HepG2 (cell line): Measurements from ENCODE around the gene FRMD1. TPM values are rescaled to one million over a fixed set of nuclear protein-coding genes. Genes with fewer than 3 reads are reported as not detected.

Experiments
- ATAC-seq: fragments of 200-7000 bp; cut with Tn5 transposase; 3 replicates; pipeline ENCODE4 v1.9.1; 2020; ENCODE audit warnings: mild to moderate bottlenecking, moderate library complexity
- BruUV-seq: library from RNA; stranded (reverse); fragments of 400-500 nt; replicated peaks from 2 replicates; lab custom pipeline; 2021; lab: Mats Ljungman, UMichigan
- CTCF ChIA-PET: fragments of 300-600 bp; formaldehyde crosslinking; extraction: SDS; loops from one replicate; lab custom pipeline; 2021; ENCODE audit warnings: low total read pairs, inconsistent platforms, low intra/inter-chr PET ratio; lab: Yijun Ruan, JAX
- POLR2A ChIA-PET: fragments of 350-600 bp; sonication (Branson Sonifier 250); formaldehyde crosslinking; loops from one replicate; lab custom pipeline; 2020; ENCODE audit warnings: antibody characterized with exemption, inconsistent platforms; lab: Yijun Ruan, JAX
- DNase-seq: peaks from one replicate; pipeline ENCODE4 v3.0.0-alpha.2; 2015; ENCODE audit warnings: low spot score
- FAIRE-seq: peaks from 3 replicates; lab custom pipeline; 2011; peaks lifted over from hg19 to GRCh38; lab: Jason Lieb, UNC
- H2AFZ ChIP-seq: one replicate; pipeline ENCODE4 v1.6.1; 2011; ENCODE audit warnings: low read length, inconsistent platforms
- H3K27ac ChIP-seq: fragments of 300-600 bp; 3 replicates; pipeline ENCODE4 v1.8.0; 2011; ENCODE audit warnings: mixed run types, mild to moderate bottlenecking, mixed read lengths, low read length, inconsistent platforms; ENCODE audit not compliant: insufficient read depth; ENCODE audit errors: extremely low read length
- H3K27me3 ChIP-seq, 2 experiments: fragments of 200-600 bp in 1 of 2; 2 replicates in 1 of 2; 3 replicates in 1 of 2; pipeline versions ENCODE4 v1.6.0 to v1.8.0; 2011; ENCODE audit warnings: low read length in 2 of 2, mild to moderate bottlenecking in 2 of 2, moderate library complexity in 2 of 2, inconsistent platforms in 1 of 2; ENCODE audit not compliant: insufficient read depth in 2 of 2, control insufficient read depth in 1 of 2
- H3K36me3 ChIP-seq, 2 experiments: fragments of 200-600 bp in 1 of 2; replicated peaks in 1 of 2; 2 replicates in 1 of 2; 3 replicates in 1 of 2; pipeline versions ENCODE4 v1.5.1 to v1.8.0; 2011; ENCODE audit warnings: low read length in 2 of 2, inconsistent platforms in 1 of 2; ENCODE audit not compliant: insufficient read depth in 2 of 2, control insufficient read depth in 1 of 2
- H3K4me1 ChIP-seq: 2 replicates; pipeline ENCODE4 v1.5.1; 2012; ENCODE audit warnings: low read length, inconsistent platforms; ENCODE audit not compliant: insufficient read depth
- H3K4me2 ChIP-seq: 2 replicates; pipeline ENCODE4 v1.6.0; 2011; ENCODE audit warnings: low read depth, low read length, inconsistent platforms
- H3K4me3 ChIP-seq, 3 experiments: fragments of 200-600 bp in 1 of 3; sonication (generic), shearing (Covaris generic) in 1 of 3; replicated peaks in 1 of 3; 2 replicates each; pipeline ENCODE4 v1.5.1; 2011 to 2016; ENCODE audit warnings: low read length in 3 of 3, inconsistent platforms in 2 of 3, low read depth in 2 of 3, mild to moderate bottlenecking in 2 of 3, control low read depth in 1 of 3, mixed read lengths in 1 of 3; ENCODE audit not compliant: insufficient read depth in 1 of 3
- H3K79me2 ChIP-seq: one replicate; pipeline ENCODE4 v1.6.1; 2011; ENCODE audit warnings: low read length, inconsistent platforms; ENCODE audit not compliant: insufficient read depth
- H3K9ac ChIP-seq: 2 replicates; pipeline ENCODE4 v1.6.0; 2011; ENCODE audit warnings: mild to moderate bottlenecking, low read depth, low read length, inconsistent platforms; ENCODE audit not compliant: insufficient read depth
- H3K9me3 ChIP-seq: 2 replicates; pipeline ENCODE4 v1.5.1; 2012; ENCODE audit warnings: mild to moderate bottlenecking, low read length
- H4K20me1 ChIP-seq: 2 replicates; pipeline ENCODE4 v1.6.0; 2011; ENCODE audit warnings: inconsistent platforms, mild to moderate bottlenecking, low read length, moderate library complexity; ENCODE audit not compliant: insufficient read depth
- GABPA ChIP-seq, 2 experiments: IDR thresholded peaks; 2 replicates each; pipeline ENCODE4 v1.6.1; 2011 to 2016; ENCODE audit warnings: low read depth in 2 of 2, low read length in 1 of 2, missing biosample characterization in 1 of 2, missing genetic modification characterization in 1 of 2
- GMEB2 ChIP-seq: IDR thresholded peaks from 2 replicates; pipeline ENCODE4 v1.6.1; 2016; ENCODE audit warnings: missing biosample characterization, missing genetic modification reagents, low read depth
- KDM2A ChIP-seq: sonication (generic); formaldehyde crosslinking; IDR thresholded peaks from 2 replicates; pipeline ENCODE4 v1.4.0; 2020; ENCODE audit warnings: low read depth, missing genetic modification reagents, borderline replicate concordance
- SALL2 ChIP-seq: sonication (generic); formaldehyde crosslinking; IDR thresholded peaks from 2 replicates; pipeline ENCODE4 v1.8.1; 2023; ENCODE audit warnings: mild to moderate bottlenecking, missing genetic modification reagents, inconsistent platforms
- SIX1 ChIP-seq: sonication (generic); formaldehyde crosslinking; IDR thresholded peaks from 2 replicates; pipeline ENCODE4 v1.4.0; 2020; ENCODE audit warnings: missing genetic modification reagents, borderline replicate concordance
- SKI ChIP-seq: fragments of 450-650 bp; IDR thresholded peaks from one replicate; pipeline ENCODE4 v1.6.1; 2018; ENCODE audit warnings: mild to moderate bottlenecking; ENCODE audit not compliant: partially characterized antibody
- TARDBP ChIP-seq: sonication (generic); formaldehyde crosslinking; IDR thresholded peaks from 2 replicates; pipeline ENCODE4 v1.8.0; 2022; ENCODE audit warnings: mild to moderate bottlenecking, missing genetic modification reagents
- ZNF724P ChIP-seq: sonication (generic); formaldehyde crosslinking; IDR thresholded peaks from 2 replicates; pipeline ENCODE4 v1.8.0; 2022; ENCODE audit warnings: missing genetic modification reagents, borderline replicate concordance
- ZNF766 ChIP-seq: sonication (generic); formaldehyde crosslinking; IDR thresholded peaks from 2 replicates; pipeline ENCODE4 v1.5.0; 2020; ENCODE audit warnings: missing genetic modification reagents, borderline replicate concordance
- ZSCAN20 ChIP-seq: sonication (generic); formaldehyde crosslinking; IDR thresholded peaks from 2 replicates; pipeline ENCODE4 v1.4.0; 2020; ENCODE audit warnings: missing genetic modification reagents, mild to moderate bottlenecking, borderline replicate concordance
- WGBS: methylation state at CpG from one replicate; pipeline ENCODE4 v1.1.6; 2017; ENCODE audit warnings: low lambda C conversion rate; 5-methylcytosine and 5-hydroxymethylcytosine counted together
- in situ Hi-C: cut with HindIII; loops from 2 replicates; pipeline ENCODE4 v1.10.0; 2017; ENCODE audit warnings: low pct_unique_long_range_greater_than_20kb; ENCODE audit not compliant: extremely low pct_ligation_motif_present
- intact Hi-C: fragments of 100-400 bp; cut with micrococcal nuclease; formaldehyde crosslinking; loops from one replicate; pipeline ENCODE4 v1.10.0; 2022; ENCODE audit not compliant: unreplicated experiment
- polyA plus RNA-seq, 8 experiments: library from polyadenylated mRNA; depleted of rRNA in 3 of 8; stranded (reverse) in 7 of 8; unstranded in 1 of 8; fragments of >200 nt; fragmentation: Illumina TruSeq in 4 of 8; extraction: Trizol in 4 of 8; gene quantifications; 2 replicates each; pipeline versions ENCODE4 v1.2.1 to v1.2.3, GENCODE V29; 2011 to 2016; ENCODE audit warnings: low read depth in 4 of 8, missing spikeins in 1 of 8, mixed read lengths in 1 of 8; ENCODE audit not compliant: insufficient read depth in 1 of 8
- total RNA-seq, 5 experiments: library from RNA; depleted of rRNA; stranded (reverse); fragments of >200 nt; fragmentation: Illumina TruSeq; extraction: Trizol; gene quantifications; 2 replicates each; pipeline ENCODE4 v1.2.3, GENCODE V29; 2016; ENCODE audit warnings: low read depth in 1 of 5

Gene FRMD1
- total and polyA plus RNA-seq, 2 of the 13 experiments (the other 11 are each of a cell fraction or from before 2014, with no cell fraction given) = 0.01 TPM; not detected in 1

GRCh38 chr6:168051648-168052047 lies 27.4 kb downstream of the FRMD1 start:
- no TSS peak for BruUV-seq
- DNase-seq = no peak
- 53% methylated on average over 9 of the region's 9 CpGs for WGBS
- H3K4me2 ChIP-seq = no peak overlapping the region
- H3K79me2 ChIP-seq = no peaks in the 10 kb centered on the region
- H3K27me3 ChIP-seq = peaks cover 22 to 77% of the 10 kb centered on the region in 2 experiments
- CTCF ChIA-PET = no interaction called here
- TF ChIP-seq TARDBP (CRISPR knock-in tag) (no peak), GABPA (IDR thresholded peaks at IDR 0.05; ENCODE audit: low read depth, low read length) (no peak), GABPA (CRISPR knock-in tag; IDR thresholded peaks at IDR 0.05; ENCODE audit: low read depth) (no peak), SALL2 (CRISPR knock-in tag) (no peak), KDM2A (CRISPR knock-in tag) (no peak), ZSCAN20 (no peak), SKI (no peak), SIX1 (CRISPR knock-in tag) (no peak), ZNF766 (CRISPR knock-in tag) (no peak), GMEB2 (CRISPR knock-in tag) (no peak), ZNF724P (CRISPR knock-in tag) (no peak)
- FAIRE-seq = no peak
- H3K4me1 ChIP-seq = no peaks in the 10 kb centered on the region
- no peak overlapping the region for H2AFZ ChIP-seq
- no peaks in the 10 kb centered on the region for H4K20me1 ChIP-seq
- H3K9me3 ChIP-seq = no peaks in the 10 kb centered on the region
- ATAC-seq = no peak
- no peak overlapping the region for H3K9ac ChIP-seq
- intact Hi-C loops (no loop called here), in situ Hi-C loops (loop anchor here (10.0 kb wide), 1 partner anchor 83 kb away; no protein-coding TSS in a partner anchor)
- no peak overlapping the region for H3K27ac ChIP-seq
- POLR2A ChIA-PET = no interaction called here
- H3K36me3 ChIP-seq = no peaks in the 10 kb centered on the region
- H3K4me3 ChIP-seq = no peak overlapping the region
